DMS 273 (cell line): Measurements from ENCODE around the gene LRIG1.

Experiments used
- DNase-seq: peaks from one replicate; lab custom pipeline; 2025; ENCODE audit not compliant: unreplicated experiment; lab: John Stamatoyannopoulos, UW

The LRIG1 gene

DNA sequence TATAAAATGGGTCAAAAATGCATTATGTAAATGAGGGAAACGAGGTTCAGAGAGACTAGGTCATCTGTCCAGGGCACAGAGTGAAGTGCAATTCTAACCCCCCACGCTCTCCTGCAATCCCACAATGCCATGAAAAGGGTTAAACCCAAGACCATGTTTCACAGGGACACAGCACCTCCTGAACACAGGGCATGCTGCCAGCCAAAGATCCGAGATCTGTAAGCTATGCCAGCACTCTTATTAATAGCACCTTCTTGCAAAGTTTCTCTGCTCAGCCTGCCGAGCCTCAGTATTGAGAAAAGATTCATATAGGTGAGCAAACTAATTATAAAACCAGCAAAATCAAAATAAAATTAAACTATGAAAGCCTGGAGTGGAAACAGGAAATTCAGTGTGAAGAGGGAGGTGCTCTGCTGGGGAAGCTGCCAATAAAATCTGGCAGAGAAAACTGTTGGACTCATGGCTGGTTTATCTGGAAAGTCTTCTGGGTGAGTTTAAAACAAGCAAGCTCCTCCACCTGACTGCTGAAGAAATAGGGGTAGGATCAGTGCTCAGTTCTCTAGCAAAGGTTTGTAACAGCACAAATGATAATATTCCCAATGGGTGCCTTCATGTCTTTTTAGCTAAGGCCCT, 50.3 kb downstream of the LRIG1 start:
- peak; percentile 45 for DNase-seq

DNA sequence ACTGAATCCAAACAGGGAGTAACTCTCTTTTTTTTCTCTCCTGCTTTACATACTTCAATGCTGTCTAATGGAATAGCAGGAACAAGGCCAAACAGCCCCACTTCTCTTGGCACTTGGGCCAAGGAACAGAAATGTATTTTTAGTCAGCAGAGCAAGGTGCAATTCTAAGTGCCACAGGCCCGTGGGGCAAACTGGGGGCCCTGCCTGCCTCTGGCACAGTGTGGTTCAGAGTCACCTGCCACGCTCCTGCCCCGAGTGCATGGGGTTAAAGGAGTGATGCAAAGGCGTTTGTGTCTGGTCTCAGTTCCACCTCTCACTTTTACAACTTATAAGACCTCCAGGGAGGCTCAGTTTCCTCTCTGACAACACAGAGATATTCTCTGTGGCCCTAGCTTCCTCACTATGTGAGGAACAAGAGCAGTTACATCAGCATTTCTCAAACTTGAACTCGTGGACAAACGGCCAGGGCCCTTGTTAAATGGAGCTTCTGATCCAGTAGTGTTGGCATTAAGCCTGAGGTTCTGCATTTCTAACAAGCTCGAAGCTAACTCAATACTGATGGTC, 51.3 kb downstream of the LRIG1 start:
- no peak for DNase-seq

DNA sequence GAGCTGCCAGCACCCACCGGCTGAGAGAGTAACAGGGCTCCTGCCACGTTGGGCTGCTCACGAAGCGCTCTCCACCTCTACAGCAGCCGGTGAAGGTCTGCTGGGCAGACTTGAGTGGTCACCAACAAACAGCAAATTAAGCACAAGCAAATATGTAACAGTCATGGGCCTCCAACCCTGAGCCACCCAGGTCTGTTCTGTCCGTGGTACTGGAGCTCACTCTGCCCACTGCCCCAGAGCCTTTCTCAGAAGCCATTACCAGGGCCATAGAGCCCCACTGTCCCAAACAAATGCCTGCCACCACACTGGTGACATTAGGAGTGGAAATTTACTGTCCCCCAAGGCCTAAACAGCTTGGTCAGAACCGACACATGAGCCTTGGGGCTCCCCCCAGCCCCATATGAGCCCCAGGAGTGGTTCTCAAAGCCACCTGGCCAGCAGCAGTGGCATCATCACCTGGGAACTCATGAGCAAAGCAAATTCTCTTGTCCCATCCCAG, 56.6 kb downstream of the LRIG1 start:
- no peak for DNase-seq

DNA sequence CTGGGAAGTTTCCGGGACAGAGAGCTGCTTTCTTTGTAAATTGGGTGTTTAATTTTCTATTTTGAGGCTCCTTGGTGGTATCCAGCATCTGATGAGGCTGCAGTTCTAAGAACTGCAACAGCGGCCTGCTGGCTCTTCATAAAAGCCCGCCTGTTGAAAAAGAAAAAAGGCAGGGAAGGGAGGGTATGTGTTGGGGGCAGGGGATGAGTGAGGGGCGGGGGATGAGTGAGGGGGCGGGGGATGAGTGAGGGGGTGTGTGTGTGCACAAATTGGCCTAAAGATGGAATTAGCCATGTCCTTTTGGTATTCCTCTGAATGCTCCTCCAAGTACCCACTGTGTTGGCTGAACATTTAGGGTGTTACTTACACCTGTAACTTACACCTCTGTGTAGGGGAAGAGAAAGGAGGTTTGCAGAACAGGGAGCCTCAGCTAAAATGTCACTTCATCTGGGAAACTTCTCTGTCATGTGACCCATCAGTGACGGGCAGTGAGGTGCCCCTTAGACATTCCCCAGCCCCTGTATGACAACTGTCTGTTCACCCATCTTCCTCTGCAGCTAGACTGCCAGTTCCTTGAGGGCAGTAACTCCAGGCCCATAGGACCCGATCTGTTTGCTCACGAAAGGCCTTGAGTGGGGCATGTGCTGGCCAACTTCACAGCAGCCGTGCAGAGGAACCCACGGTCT, 57.6 kb downstream of the LRIG1 start:
- no peak for DNase-seq

DNA sequence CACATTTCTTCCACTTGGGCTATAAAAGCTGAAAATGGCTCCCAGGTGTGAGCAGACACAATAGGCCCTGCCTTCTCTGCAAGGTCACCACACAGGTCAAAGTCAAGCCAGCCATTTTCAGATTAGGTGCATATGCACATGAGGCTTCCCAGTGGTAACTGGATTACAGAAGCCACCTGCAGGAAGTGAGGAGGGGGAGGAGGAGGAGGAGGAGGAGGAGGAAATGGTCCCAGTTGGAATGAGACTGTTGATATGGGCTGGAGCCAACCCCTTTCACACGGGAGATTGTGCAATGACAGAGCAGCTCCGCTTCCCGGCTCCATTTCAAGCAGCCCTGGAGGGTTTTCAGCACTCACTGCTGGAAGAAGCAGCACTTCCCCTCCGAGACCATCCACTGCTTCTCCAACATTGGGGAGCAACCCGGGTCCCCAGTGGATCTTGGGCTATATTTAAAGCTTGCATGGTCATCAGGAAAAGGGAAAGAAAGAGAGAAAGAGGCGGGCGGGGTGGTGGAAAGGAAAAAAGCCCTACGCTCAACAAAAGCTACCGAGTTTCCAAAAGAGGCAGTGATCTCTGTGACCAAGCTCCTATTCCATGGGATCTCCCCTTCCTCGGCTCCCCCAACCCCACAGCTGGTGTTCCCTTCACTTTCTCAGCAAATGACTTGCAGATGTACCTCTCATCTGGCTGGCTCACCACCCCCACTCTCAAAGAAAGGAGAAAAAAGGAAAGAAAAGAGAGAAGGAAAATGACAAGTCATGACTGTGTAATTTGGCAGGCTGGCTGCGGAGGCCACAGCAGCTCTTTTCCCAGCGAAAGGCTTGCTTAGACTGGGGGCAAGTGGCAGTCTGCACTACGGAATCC, 58.3 kb downstream of the LRIG1 start:
- peak; percentile 77 for DNase-seq

DNA sequence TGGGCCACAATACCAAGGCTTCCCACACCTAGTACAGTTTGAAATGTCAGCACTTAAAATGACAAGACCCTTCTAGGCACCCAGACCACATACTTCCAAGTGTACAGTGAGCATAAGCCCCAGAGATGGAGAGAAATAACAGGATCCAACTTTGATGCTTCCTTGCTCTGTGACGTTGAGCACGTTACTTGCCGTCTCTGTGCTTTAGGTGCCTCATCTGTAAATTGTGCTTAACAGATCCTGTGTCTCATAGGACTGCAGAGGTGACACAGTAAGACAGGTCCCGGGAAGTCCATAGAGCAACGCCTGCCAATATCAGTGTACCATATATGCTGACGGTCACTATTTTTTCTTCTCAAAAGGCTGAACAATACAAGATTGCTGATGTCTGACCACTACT, 59.1 kb downstream of the LRIG1 start:
- DNase-seq, result no peak

DNA sequence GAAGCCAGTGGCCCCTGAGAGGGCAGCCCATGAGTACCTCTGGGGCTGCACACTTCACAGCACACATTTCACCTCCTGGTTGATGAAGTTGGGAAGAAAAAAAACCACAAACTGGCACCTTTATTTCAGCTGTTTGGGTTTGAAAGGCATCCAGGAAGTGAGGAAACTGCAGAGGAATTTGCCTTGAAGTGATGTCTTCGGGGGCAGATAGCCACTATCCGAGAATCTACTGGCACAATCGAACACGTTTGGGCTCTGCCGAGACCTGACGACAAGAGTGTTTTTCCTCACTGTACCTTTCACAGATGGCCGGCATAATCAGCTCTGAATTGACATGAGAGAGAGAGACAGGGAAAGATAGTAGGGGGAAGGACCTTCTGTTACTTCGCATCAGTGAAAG, 59.7 kb downstream of the LRIG1 start:
- peak; percentile 74 for DNase-seq

DNA sequence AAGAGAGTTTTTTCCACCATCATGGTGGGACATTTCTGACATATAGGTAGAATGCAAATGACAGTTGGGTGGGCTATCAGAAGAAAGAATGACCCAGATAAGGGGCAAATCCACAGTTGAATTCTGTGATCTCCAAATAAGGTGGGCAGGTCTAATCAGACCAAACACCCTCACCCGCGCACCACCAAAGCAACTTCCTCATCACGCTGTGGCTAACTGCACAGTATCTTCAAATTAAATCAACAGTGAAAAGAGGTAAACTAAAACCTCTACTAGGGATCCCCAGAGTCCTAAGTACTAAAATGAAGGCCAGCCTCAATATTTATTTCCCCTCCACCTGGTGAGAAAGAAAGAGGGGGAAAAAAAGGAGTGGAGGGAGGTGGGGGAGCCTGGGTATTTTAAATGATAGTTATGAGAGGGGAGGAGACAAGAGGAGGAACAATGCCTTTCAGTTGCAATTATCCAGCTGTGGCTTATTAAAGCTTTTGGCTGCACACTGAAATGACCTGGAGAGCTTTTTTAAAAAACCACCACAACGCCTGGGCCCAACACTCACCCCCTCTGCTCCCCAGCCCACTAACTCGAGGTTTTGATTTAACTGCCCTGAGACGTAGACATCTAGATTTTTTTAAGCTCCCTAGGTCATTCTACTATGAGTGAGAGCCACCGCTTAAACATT, 61.0 kb downstream of the LRIG1 start:
- DNase-seq, result no peak

DNA sequence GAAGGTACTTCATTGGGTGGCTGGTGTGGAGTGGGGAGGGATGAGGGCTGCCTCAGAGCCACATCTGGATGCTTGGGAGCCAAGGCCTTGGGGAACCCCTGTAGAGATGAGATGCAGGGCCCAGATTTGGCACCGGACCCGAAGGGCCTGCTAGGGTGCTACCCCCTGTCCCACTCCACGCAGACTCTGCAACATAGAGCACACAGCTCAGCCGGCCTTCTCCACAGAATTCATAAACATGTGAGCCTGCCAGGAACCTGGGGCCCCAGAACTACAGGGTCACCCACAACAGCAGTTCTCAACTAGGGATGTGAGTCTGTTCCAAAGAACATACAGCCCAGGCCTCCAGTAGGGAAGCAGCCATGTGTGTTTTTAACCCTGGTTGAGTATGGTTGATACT, 62.8 kb downstream of the LRIG1 start:
- no peak for DNase-seq

DNA sequence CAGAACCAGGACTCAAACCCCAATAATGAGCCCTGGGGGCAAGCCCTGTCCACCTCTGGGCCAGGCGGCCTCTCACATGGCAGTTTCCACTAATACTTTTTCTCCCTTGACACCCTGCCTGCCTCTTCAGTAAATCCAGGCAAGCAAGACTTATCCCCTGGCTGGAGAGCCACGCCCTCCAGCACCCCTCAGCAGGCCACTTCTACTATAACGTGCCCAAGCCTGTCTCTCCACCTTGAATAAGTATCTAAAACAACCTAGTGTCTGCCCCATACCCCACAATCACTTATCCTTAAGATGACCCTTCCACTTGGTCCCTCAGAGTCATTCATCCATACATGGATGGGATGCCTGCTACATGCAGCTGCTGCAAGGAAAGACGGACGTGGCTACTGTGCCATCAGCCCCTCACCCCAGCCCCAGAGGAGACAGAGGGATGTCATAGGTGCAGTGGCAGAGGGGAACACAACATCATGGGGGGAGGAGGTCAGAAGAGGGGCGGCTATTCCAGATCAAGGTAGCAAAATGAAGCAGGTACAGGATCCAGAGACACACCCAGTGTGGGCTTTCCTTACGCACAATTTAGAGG, 63.4 kb downstream of the LRIG1 start:
- no peak for DNase-seq

DNA sequence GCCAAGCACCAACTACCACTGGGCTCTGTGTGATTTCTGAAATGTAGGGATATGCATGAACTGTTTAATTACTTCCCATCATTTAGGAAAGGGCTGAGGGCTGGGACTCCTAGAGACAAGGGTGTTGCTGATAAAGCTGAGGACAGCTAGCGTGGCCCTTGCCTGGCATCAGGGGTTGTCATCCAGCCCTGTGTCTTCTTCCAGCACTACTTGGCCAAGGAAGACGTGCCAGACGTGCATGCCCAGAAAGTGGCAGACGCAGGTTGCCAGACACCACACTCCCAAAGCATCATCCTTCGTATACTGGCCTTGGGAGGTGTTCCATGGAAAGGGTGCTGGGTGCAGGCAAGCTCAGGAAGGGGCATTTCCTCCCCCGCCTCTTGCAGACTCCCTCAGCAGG, 64.8 kb downstream of the LRIG1 start:
- no peak for DNase-seq

DNA sequence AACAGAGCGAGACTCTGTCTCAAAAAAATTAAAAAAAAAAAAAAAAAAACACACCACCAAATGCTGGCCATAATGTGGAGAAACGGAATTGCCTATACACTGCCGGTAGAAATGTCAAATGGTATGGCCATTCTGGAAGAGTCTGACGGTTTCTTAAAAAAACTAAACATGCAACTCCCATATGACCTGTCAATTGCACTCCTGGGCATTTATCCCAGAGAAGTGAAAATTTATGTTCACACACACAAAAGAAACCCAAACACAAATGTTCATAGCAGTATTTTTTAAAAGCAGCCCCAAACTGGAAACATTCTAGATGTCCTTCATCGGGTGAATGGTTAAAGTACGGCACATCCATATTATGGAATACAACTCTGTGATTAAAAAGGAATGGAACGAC, 66.1 kb downstream of the LRIG1 start:
- no peak for DNase-seq

DNA sequence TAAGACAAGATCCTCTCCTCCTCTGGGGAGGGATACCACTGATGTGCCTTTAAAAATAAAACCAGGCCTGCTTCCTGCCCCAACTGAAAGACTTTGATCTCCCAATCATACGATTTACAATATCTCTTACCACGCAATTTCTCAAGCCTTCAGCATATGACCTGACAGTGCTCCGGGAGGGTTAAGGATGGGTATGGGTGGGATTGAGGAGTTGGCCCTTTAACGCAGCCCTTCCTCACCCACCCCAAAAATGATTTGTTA, 67.4 kb downstream of the LRIG1 start:
- DNase-seq, result no peak

DNA sequence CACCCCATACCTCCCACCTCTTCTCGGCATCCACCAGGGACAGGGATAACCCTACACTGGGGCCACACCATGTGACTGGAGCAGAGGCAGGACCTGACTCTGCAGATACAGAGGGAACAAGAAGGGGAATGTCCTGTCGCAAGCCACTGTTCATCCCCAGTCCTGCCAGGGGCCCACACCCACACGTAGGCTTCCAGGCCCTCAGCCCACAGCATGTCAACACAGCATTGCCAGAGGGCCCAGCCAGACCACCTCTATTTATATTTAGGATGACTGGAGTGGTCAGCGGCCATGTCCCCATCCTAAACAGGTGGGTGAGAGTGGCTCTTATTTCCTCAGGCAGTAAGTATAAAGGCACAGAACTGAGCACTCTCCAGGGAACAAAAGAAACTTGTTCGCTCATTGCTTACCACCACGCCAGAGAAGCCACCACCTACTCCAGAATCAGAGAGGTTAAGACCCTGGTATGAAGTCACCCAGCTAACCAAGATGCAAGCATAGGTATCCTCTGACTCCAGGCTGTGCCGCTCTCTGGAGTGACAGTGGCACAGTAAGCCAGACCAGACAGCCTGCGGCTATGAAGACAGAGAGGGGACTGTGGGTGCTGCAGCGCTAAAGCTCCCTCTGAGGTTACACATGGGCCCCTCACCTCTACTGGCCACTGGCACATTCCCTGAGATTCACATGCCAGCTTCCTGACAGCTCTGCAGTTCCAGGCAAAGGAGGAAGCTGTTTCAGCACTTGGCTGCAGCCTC, 67.9 kb downstream of the LRIG1 start:
- DNase-seq, result no peak

DNA sequence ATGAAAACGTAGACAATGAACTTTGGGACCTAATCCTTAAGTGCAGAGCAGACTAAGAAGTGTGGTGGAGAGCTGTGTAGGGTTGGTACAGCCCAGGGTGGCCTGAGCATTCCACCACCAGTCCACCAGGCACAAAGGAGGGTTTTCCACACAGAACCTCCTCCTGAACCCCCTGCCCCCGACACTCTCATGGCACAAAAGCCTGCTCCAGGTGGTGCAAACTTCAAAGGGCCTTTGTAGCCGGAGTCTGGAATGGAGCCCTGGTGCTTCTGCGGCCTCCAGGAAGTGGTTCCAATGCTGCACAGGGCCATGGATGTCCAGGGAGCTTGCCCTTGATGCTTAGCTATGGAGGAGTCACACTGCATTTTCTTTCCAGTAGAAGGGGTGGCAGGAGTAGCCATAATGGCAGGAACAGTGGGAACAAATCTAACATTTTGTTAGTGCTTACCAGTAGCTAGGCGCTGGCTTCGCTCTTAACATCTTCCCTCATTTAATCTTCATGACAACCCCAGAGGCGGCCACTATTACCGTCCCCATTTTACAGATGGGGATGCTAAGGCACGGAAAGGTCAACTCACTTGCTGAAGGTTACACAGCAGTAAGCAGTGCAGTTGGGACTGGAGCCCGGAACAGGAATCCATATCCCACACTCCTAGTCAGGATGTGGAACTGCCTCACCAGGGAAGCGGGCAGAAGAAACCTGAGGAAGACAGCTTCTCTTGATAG, 68.6 kb downstream of the LRIG1 start:
- no peak for DNase-seq

DNA sequence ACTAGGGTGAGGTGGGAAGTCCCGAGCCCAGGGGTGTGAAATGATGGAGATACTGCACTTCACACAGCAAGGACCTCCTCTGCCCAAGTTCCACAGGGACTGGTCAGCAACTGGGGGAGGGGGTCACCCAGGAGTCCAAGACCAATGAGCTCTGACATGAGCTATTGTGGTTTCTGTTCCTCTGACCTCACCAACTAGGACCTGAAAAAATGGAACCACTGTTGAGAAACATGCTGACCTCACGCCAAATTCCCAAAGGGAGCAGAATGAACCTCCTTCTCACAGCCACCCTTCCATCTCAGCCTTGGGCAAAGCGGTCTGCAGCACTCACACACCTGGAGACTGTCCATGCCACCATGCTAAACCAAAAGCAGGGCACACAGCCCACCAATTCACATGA, 69.3 kb downstream of the LRIG1 start:
- no peak for DNase-seq

DNA sequence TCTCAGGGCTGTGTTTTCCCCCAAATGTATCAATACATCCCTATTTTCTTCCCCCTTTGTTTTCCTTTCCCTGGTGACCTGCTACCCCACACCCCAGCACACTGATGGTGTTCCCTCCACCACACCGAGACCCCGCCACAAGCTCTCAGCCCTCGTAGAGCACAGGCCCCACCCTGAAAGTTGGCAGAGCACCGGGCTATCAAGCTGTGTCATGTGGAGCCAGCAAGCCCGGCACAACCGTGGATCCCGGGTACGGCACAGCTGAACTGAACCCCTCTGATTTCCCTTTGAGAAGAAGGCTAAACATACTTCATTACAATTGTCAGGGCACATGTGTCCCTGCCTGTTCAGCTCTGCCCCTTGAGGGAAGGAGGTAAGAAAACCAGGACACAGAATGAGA, 69.9 kb downstream of the LRIG1 start:
- no peak for DNase-seq

DNA sequence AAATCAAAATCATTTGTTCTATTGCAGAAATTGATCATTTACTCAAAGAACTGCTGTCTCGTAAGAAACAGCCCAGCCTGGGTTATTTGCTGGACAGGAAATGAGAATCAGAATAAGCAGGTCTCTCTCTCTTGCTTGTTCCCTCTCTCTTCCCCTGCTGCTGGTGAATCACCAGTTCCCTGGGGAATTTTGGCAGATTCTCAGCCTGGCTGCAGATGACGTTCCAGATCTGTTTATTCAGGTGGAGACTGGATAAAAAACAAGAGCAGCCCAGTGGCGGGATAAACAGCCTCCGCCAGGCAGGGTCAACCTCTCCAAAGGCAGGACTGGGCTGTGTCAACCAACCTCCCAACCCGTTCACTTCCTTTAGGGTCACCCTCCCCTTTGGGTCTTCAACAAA, 72.1 kb downstream of the LRIG1 start:
- DNase-seq, result peak; percentile 83

DNA sequence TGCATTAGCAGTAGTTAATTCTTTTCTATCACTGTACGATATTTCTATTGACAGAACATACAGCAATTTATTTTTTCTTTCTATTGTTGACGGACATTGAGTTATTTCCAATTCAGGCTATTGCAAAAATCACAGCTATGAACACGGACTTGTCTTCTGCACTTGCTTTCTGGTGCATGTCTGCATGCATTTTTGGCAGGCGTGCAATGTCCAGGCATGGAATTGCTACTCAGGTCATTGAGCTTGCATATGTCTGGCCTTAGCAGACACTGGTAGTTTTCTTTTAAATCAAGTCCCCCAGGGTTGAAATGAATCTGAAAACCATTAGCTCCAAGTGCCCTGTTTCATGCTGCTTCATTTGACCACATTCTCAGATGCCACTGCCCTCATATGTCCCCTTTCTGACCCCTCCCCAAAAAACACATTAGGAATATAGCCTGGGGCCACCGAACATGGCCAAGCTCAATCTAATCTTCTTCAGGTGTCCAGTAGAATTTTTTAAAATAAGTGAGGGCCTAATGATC, 72.8 kb downstream of the LRIG1 start:
- DNase-seq, result no peak
